Measurements from ENCODE around the gene RAD18.

The RAD18 gene

DNA sequence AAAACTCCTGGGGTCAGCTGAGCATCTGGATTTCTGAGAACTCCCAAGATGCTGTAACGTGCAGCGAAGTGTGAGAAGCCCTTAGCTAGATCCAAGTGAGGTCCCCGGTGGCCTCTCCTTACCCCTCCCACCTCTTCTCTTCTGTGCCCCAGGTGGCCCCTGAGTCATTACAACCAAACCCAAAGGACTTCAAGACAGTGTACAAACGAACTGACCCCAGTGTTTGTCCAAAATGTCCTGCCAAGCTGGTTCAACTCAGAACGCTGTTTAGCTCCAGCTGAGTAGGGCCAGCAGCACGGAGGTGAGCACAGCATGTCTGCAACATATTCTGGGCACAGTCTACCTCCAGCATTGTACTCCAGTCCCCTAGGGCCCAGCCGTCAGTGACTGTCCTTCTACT is 119.9 kb downstream of the RAD18 start:
- H3K4me3 ChIP-seq (ENCODE audit: low read depth, low read length): no peak overlapping the region
- no peak for DNase-seq (ENCODE audit: low read depth)
- TF ChIP-seq, protein P1, sequence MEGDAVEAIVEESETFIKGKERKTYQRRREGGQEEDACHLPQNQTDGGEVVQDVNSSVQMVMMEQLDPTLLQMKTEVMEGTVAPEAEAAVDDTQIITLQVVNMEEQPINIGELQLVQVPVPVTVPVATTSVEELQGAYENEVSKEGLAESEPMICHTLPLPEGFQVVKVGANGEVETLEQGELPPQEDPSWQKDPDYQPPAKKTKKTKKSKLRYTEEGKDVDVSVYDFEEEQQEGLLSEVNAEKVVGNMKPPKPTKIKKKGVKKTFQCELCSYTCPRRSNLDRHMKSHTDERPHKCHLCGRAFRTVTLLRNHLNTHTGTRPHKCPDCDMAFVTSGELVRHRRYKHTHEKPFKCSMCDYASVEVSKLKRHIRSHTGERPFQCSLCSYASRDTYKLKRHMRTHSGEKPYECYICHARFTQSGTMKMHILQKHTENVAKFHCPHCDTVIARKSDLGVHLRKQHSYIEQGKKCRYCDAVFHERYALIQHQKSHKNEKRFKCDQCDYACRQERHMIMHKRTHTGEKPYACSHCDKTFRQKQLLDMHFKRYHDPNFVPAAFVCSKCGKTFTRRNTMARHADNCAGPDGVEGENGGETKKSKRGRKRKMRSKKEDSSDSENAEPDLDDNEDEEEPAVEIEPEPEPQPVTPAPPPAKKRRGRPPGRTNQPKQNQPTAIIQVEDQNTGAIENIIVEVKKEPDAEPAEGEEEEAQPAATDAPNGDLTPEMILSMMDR (IDR thresholded peaks at IDR 0.05; ENCODE audit: insufficient read depth, low read depth, low read length, missing control alignments): no peak

DNA sequence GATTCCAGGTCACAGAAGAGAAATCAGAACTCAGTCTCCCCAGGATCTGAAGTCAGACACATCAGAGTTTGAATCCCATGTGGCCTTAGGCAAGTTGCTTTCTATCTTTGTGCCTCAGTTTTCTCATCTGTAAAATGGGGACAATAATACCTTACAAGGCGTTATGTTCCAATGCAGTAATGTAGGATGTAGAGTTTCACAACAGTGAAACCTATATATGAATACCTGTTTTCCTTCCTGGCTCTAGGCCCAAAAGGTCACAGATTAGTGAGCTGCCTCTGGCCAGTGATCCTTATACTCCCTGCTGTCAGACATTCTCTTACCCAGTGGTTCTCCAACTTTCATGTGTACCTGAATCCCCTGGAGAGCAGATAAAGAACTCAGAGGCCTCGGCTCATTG is 121.0 kb downstream of the RAD18 start:
- no peak for DNase-seq (ENCODE audit: low read depth)
- TF ChIP-seq, protein P1 (IDR thresholded peaks at IDR 0.05; ENCODE audit: insufficient read depth, low read depth, low read length, missing control alignments): no peak
- no peak overlapping the region for H3K4me3 ChIP-seq (ENCODE audit: low read depth, low read length)

DNA sequence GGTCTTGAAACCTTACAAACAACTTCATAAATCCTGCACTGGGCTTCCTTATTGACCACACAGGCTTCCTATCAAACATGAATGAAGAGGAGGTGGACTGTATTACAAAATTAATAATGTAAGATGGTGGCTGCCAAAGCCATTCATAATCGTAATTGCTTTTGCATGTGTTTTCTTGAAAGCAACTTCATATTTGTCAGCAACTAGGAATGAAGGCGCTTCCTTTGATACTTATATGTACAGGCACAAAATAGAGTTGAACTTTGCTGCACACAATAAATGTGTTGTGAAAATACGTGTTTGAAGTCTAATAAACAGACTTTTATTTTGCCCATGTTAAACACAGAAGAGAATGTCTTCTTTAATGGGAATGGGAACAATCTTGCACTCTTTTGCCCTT is 121.8 kb downstream of the RAD18 start:
- H3K4me3 ChIP-seq (ENCODE audit: low read depth, low read length): no peak overlapping the region
- TF ChIP-seq, protein P1 (IDR thresholded peaks at IDR 0.05; ENCODE audit: insufficient read depth, low read depth, low read length, missing control alignments): no peak
- DNase-seq (ENCODE audit: low read depth): no peak

DNA sequence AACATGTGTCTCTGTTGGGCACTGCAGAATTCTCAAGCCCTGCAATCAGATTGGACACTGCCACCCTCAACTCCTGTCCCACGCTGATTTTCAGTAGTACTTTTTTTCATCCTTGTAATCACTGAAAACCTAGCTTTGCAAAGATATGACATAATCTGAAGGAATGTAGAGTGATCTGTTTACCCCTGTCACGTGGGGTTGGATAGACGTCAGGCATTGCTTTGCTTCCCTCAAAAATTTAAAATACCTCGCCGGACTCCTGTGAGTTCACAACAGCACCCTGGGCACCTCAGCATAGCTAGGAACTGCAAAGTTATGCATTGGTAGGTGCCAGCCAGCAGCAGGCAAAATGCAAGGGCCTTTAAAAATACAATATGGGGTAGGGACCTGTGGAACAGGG is 122.7 kb downstream of the RAD18 start:
- TF ChIP-seq, protein P1 (IDR thresholded peaks at IDR 0.05; ENCODE audit: insufficient read depth, low read depth, low read length, missing control alignments): no peak
- H3K4me3 ChIP-seq (ENCODE audit: low read depth, low read length): no peak overlapping the region
- DNase-seq (ENCODE audit: low read depth): no peak

DNA sequence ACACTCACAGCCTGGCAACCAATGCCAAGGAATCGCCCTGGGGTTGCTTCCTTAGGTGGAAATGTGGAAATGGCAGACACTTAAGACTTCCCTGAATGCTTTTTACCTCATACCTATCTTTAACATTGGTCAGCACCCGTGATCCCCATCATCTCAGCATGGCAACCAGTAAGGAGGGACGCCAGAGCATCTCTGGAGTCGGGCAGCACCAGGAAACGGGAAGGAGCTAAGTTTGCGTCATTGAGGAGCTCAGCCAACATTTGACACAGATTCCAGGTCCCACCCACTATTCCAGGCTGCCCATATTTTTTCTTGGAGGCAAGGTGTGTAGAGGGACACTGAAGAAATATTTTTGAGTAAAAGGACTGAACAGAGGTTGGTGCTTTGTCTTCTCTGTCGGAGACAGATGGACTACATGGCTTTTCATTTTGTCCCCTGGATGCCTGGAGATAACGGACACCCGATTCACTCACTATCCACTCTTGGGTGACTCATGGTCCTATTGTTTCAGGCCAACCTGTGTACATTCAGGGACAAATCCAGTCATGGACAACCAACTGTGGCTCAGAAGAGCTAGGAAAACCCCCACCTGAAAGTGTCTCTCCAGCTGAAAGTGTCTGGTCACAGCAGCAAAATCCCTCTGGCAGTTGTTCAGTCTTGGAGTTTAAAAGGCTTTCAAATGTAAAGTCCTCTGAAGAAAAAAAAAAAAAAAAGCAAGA is 123.5 kb downstream of the RAD18 start:
- no peak overlapping the region for H3K4me3 ChIP-seq (ENCODE audit: low read depth, low read length)
- DNase-seq (ENCODE audit: low read depth): no peak
- TF ChIP-seq, protein P1 (IDR thresholded peaks at IDR 0.05; ENCODE audit: insufficient read depth, low read depth, low read length, missing control alignments): no peak

DNA sequence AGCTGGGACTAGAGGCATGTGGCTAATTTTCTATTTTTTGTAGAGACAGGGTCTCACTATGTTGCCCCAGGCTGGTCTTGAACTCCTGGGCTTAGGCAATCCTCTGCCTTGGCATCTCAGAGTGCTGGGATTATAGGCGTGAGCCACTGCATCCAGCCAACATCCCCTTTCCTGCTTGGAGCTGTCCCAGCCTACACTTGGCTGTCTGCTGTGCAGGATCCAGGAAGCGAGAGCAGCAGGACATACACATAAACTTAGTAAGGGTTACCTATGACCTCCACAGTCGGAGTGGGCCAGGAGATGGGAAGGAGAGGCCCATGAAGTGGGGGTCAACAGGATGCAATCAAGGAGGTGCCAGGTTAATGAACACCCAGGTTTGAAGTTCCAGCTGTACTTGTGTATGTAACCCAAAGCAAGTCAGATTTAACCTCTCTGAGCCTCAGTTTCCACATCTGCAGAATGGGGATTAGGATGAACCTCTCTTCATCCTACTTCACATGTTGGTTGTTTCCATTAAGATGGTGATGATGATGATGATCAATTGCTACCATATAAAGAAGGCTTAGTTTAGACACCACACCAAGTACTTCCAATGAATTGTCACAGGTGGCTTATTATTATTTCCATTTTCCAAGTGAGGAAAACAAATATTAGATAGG is 124.4 kb downstream of the RAD18 start:
- DNase-seq (ENCODE audit: low read depth): no peak
- no peak overlapping the region for H3K4me3 ChIP-seq (ENCODE audit: low read depth, low read length)
- TF ChIP-seq, protein P1 (IDR thresholded peaks at IDR 0.05; ENCODE audit: insufficient read depth, low read depth, low read length, missing control alignments): no peak
